HG02763 (cell line): ENCODE data around the gene RUNX1.

ENCODE experiments used
- ATAC-seq: cut with Tn5 transposase; IDR thresholded peaks from one replicate; pipeline ENCODE4 v1.9.1; 2021; ENCODE audit warnings: mild to moderate bottlenecking, moderate library complexity; ENCODE audit not compliant: unreplicated experiment

The RUNX1 gene

GRCh38 chr21:35048706-35049617 is at the start of gene RUNX1:
RUNX1 (minus strand) TSS chr21:35049302.
- ATAC-seq, result peak; percentile 67

DNA sequence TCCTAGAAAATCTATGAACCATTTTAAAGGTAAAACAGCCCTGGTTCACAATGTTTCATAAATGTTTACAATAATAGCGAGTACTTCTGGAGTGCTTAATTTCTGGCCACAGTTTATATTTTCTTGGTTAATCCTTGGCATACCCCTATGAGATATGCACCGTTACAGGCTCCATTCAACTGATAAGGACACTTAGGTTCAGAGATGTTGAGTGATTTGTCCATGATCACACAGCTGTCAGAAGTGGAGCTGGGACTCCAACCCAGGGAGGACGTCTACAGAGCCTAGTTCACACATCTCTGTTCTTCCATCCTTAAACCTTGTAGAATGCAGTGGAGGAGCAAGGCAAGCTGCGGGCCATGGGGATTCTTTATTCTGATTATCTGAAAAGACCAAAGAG is 48.4 kb upstream of the RUNX1 start:
- ATAC-seq, result no peak

GRCh38 chr21:35096959-35097358 is 47.9 kb upstream of the RUNX1 start:
- ATAC-seq, result no peak

GRCh38 chr21:35095859-35096291 is 46.8 kb upstream of the RUNX1 start:
- ATAC-seq, result no peak

DNA sequence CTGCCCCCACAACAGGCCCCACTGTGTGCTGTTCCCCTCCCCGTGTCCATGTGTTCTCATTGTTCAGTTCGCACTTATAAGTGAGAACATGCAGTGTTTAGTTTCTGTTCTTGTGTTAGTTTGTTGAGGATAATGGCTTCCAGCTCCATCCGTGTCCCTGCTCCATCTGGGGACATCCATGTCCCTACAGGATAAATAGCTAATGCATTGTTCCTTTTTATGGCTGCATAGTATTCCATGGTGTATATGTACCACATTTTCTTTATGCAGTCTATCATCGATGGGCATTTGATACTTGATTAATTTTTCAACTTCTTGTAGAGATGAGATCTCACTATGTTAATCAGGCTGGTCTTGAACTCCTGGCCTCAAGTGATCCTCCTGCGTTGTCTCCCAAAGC is 44.4 kb upstream of the RUNX1 start:
- no peak for ATAC-seq

DNA sequence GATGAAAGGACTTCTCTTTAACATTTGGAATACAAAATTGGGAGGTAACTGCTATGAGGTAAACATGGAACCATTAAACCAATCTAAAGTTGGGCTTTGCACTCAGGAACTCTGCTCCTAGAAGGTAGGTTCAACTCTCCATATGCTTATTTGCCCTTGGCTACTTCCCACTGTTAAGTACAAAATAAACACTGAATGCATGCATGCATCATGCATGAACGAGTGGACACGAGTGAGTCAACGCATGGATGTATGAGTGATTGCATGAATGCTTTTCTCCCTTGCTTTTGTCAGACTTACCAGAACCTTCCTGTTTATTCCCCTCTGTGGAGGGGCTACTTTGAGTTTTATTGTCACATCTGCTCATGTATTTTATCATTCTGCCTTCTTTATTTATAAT is 42.4 kb upstream of the RUNX1 start:
- ATAC-seq, result no peak

DNA sequence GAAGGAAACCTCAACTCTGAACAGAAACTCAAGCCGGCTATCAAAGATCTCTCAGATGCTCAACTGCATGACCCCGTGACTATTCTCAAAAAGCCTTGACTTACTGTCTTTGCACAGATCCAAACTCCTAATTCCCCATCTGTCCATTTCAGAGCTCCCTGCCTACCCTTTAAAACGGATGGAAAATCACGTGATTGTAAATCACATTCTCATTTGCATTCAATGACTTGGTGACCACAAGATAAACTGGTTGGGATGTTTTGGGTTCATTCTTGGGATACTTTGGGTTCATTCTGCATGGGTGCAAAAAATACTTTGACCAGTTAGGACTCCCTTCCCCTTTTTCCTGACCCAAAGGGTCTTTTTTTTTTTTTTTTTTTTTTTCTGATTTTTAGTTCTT is 41.3 kb upstream of the RUNX1 start:
- no peak for ATAC-seq

- ATAC-seq, result no peak
Observed at GRCh38 chr21:35088319-35088771, 39.2 kb upstream of the RUNX1 start.

DNA sequence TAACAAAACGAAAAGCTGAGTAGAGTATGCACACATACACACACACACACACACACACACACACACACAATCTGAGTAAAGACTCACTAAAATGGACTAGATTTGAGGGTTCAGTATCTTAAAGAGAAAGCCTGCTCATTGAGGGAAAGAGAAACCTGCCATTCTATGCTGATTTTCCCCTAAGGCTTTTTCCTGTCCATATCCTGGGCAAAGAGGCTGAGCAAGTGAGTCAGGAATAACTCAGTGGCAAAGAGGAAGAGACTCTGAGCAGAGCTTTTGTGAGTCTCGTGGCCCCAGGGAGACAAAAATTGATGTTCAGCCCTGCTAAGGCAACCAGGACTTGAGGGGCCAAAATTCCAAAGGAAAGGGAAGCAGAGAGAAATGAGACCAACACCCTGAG is 37.3 kb upstream of the RUNX1 start:
- ATAC-seq, result no peak

- ATAC-seq, result no peak
Observed at GRCh38 chr21:35084869-35085268, 35.8 kb upstream of the RUNX1 start.

DNA sequence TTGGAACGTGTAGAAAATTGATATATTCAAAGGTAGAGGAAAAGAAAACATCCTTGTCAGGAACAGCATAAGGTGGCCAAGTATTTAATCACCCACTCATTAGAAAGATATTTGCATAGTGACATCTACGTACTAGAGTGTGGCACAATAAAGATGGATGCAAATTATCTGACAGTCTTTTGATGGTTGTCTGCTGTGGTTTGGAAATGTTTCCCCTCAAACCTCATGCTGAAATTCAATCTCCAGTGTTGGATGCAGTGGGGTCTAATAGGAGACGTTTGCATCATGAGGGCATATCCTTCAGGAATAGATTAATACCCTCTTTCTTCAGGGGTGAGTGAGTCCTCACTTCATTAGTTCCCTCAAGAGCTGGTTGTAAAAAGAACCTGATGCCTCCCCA is 34.1 kb upstream of the RUNX1 start:
- ATAC-seq, result no peak

GRCh38 chr21:35081861-35082260 is 32.8 kb upstream of the RUNX1 start:
- ATAC-seq, result no peak

DNA sequence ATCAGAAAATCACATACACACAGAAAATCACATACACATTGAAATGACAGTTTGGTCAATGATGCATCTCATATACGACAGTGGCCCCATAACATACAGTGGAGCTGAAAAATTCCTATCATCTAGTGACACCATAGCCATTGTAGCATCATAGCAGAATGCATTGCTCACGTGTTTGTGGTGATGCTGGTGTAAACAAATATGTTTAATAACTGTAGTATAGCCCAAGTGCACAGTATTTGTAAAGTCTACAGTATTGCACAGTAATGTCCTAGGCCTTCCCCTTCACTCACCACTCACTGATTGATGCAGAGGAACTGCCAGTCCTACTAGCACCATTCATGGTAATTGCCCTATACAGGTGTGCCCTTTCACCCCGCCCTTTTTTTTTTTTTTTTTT is 30.1 kb upstream of the RUNX1 start:
- ATAC-seq, result no peak

DNA sequence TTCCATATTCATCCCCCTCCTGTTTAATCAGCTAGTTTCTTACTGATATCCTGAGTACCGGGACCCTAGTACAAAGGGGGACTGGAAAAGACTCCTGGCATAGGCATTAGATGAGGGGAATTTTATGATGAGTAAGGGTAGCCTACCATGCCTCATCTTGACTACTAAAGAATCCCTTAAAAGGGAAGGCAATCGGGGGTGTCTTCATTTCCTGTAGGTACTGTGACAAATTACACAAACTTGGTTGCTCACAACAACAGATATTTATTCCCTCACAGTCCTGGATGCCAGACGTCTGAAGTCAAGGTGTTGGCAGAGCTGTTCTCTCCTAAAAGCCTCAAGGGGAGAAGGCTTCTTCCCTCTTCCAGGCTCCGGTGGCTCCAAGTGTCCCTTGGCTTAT is 28.9 kb upstream of the RUNX1 start:
- ATAC-seq, result no peak

DNA sequence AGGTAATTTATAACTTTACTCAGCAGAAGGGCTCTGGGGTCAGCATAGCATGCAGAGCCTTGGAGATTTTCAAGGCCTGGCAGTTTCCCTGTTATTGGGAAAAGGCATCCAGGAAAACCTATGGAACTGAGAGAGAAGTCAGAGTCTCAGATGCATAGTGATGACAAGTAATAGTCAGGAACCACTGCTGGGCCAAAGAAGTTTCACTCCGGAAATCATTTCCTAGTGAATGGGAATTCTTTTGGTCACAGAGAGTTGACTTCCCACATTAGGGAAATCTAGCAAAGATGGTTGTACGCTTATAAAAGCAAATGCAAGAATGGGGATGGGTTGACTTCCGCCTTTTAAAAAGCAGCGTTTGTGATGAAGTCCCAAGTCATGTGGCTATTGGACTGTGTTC is 28.4 kb upstream of the RUNX1 start:
- ATAC-seq, result no peak

GRCh38 chr21:35075546-35075945 is 26.4 kb upstream of the RUNX1 start:
- ATAC-seq, result no peak

DNA sequence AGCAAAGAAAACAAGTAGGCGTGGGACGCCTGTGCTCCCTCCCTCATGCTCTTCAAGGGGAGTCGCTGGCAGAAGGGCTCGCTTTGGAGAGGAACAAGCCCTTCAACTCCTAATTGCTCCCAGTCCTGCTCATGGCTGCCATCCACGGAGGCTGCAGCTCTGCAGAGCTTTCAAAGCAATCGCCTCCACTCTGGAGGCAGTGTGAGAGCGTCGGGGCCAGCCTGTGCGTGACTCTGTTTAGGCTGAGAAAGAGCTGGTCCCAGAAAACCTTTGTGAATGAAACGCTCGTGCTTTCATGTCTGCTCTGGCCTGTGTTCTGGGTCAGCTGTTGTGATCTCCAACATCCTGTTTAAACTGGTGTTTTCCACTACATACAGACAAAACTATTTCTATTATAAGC is 23.9 kb upstream of the RUNX1 start:
- no peak for ATAC-seq

GRCh38 chr21:35072557-35072956 is 23.5 kb upstream of the RUNX1 start:
- no peak for ATAC-seq

DNA sequence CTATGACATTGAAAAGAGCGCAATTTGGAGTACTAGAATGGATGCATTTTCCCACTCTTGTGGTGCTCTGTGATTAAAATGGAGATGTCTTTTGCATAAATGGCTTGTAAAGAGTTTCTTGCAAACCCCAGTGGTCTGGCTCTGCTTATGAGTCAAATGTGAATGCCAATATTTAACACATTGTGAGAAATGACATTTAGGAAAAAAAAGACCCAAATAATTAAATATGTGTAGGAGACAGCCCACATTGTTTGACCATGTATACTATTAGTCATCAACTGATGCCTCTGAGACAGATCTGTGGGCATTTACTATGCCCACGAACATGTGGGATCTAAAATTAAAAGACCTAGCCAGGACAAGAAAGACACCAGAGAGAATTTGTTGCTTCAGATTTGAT is 22.2 kb upstream of the RUNX1 start:
- no peak for ATAC-seq

DNA sequence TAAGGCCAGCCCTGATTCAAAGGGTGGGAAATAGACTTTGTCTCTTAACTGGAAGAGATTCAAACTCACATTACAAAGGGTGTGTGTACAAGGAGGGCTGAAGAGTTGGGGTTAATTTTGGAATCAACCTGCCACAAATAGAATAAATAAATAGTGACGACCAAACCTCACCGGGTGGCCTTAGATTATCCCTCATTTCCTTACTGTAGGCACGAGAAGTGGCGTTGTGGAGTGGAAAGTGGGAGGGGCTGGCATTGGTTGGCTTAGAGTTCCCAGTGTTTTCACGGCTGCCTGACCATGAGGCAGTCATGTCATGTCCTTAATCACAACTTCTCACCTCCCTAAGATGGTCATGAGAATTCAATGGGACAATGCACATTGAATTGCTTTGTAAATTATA is 21.3 kb upstream of the RUNX1 start:
- ATAC-seq, result no peak

GRCh38 chr21:35066824-35067223 is 17.7 kb upstream of the RUNX1 start:
- ATAC-seq, result no peak

DNA sequence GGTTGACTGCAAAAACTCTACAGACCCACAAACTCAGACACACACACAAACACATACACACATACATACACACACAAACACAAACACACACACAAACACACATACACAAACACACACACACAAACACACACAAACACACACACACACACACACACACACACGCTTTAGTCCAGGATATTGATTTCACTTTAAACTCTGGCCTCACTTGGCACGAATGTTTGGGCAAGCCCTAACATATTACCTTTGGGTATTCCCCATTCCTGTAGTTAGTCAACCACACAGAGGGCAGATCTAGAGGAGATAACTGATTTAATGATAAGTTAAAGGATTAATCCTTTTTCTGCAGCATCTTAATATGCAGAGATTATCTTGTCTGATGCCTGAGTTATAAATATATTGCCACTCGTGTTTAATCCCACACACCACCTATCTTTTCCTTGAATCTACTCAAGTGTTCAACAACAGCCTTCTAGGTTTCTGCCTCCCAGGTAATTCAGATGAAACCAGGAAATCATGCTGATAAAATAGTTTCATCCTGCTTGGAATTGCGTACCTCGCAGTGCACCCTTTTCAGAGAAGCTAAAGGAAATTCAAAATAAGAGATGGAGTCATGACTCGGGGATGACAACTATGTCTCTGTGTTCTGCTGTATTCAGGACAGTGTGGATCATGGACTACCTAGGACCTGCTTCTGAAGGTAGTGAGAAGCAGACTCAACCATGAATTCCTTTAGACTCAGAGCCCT is 14.5 kb upstream of the RUNX1 start:
- no peak for ATAC-seq
